Heart right ventricle (tissue), 16 donors: ENCODE results near the gene FANCM. TPM values are rescaled to one million over a fixed set of nuclear protein-coding genes. Genes with fewer than 3 reads are reported as not detected.
"Not testable (repeated sequence)": the region's sequence is repeated elsewhere in the genome, so short reads cannot be mapped to it uniquely, and the experiment has no call there.

Experiments
- ATAC-seq, 8 donors: fragments of 200-7000 bp; cut with Tn5 transposase; one replicate each; pipeline ENCODE4 v1.9.1; 2020; ENCODE audit warnings: mild to moderate bottlenecking in 8 of 8, moderate library complexity in 8 of 8, moderate number of reproducible peaks in 1 of 8
- DNase-seq, 2 donors: peaks; one replicate each; pipeline ENCODE4 v3.0.0-alpha.2; 2020
- H3K27ac ChIP-seq, 10 donors: fragments of 200-600 bp; sonication (generic) in 2 of 10; one replicate each; pipeline versions ENCODE4 v1.5.0 to v1.8.0; 2020 to 2022; ENCODE audit warnings: mild to moderate bottlenecking in 3 of 10
- H3K27me3 ChIP-seq, 7 donors: fragments of 200-600 bp; one replicate each; pipeline ENCODE4 v1.8.0; 2021 to 2022; ENCODE audit warnings: mild to moderate bottlenecking in 2 of 7
- H3K36me3 ChIP-seq, 9 donors: fragments of 200-600 bp; sonication (generic) in 1 of 9; one replicate each; pipeline versions ENCODE4 v1.5.0 to v1.8.0; 2020 to 2022; ENCODE audit warnings: mild to moderate bottlenecking in 2 of 9
- H3K4me1 ChIP-seq, 9 donors: fragments of 200-600 bp; sonication (generic) in 1 of 9; one replicate each; pipeline versions ENCODE4 v1.5.0 to v1.8.0; 2020 to 2022; ENCODE audit warnings: mild to moderate bottlenecking in 4 of 9
- H3K4me3 ChIP-seq, 10 donors: fragments of 200-600 bp; sonication (generic) in 2 of 10; one replicate each; pipeline versions ENCODE4 v1.5.0 to v1.8.0; 2020 to 2022; ENCODE audit warnings: mild to moderate bottlenecking in 7 of 10, moderate library complexity in 2 of 10
- H3K9me3 ChIP-seq, 11 donors: fragments of 200-600 bp in 10 of 11; sonication (generic) in 2 of 11; one replicate each; pipeline versions ENCODE4 v1.5.0 to v1.8.0; 2013 to 2022; ENCODE audit warnings: mild to moderate bottlenecking in 2 of 11, control low read depth in 1 of 11, moderate library complexity in 1 of 11
- WGBS, 2 donors: extraction: QIAGEN DNeasy Blood & Tissue Kit; methylation state at CpG; one replicate each; pipeline ENCODE4 v1.1.7; 2013; ENCODE audit warnings: inconsistent platforms in 1 of 2; 5-methylcytosine and 5-hydroxymethylcytosine counted together
- intact Hi-C, 10 donors: fragments of 100-400 bp; cut with DNase I; formaldehyde crosslinking; loops; one replicate each; pipeline versions ENCODE4 v1.11.1 to v1.14.2; 2022
- polyA plus RNA-seq, 2 donors: library from polyadenylated mRNA; stranded (reverse); fragments of 200-250 nt; gene quantifications; one replicate each; pipeline ENCODE4 v1.2.3, GENCODE V29; 2013
- total RNA-seq, 10 donors: library from RNA; stranded (reverse); fragmentation: NEBNext Ultra II Directional in 3 of 10; extraction: Animal tissue kit (Norgen Biotek cat#: 25700) in 3 of 10; gene quantifications; one replicate each; pipeline versions ENCODE4 v1.2.1 to v1.2.4, GENCODE V29; 2021 to 2023
- TF ChIP-seq, protein P1 (sequence below), 9 donors: fragments of 200-600 bp; sonication (generic) in 2 of 9; IDR thresholded peaks; one replicate each; pipeline versions ENCODE4 v1.5.0 to v1.8.0; 2021 to 2022; ENCODE audit warnings: antibody characterized with exemption in 9 of 9, mild to moderate bottlenecking in 5 of 9, moderate library complexity in 1 of 9
- donor health status: Arrhythmogenic right ventricular cardiomyopathy.
- donor health status: ischemic (EF 13 %, LVEDD 7.1; RV severe dilation, severe dysfunction).
- donor health status: healthy with polysubstance abuse.
- donor health status: DM: no; HTN: yes; CAD: no.
- donor health status: DM: no; HTN: no; CAD: no.
- donor health status: ischemic (EF 25% LVEDD 6.9; RV normal size, moderate dysfunction).
- donor health status: ischemic (EF 25% LVEDD 5.7; RV mildly dilated, moderate dysfunction).
- donor health status: healthy.
- donor health status: DM: yes; HTN: yes; CAD: no.
- donor health status: Ischemic cardiomyopathy.
- donor health status: ischemic (EF 35%, LVEDD 5.7; RV mildly dilated, moderate dysfunction).
- donor health status: nonischemic (EF 11% LVEDD 7.7; RV severe dilation, severe dysfunction).
- donor health status: DM: yes; HTN: yes; CAD: no.
- donor health status: PGD.
- donor health status: ischemic (EF 29% LVEDD 5.4; RV normal size, mild dysfunction).
- donor health status: nonischemic (EF 23%, LVEDD 6.1; RV moderate dilation, normal function).

FANCM gene
- total and polyA plus RNA-seq, 12 donors, result 0.96 to 6.2 (median 3.7) TPM

GRCh38 chr14:45134051-45134958 lies 1.4 kb upstream of the FANCM start, which contains the start of gene FKBP3:
Gene FKBP3 (minus strand): TSS chr14:45134481. CDS start chr14:45134456, 25 bp downstream.
- Histone ChIP-seq H3K27ac (peak within 1 kb of the TSS; percentile 69 to 94 (median 92)), H3K4me3 (peak within 1 kb of the TSS; percentile 56 to 85 (median 71)), H3K9me3 (no peaks in the 10 kb centered on the region), H3K36me3 (peaks cover 0 to 7% (median 0%) of the 10 kb centered on the region in 9 donors), H3K4me1 (peaks cover 0 to 66% (median 43%) of the 10 kb centered on the region in 9 donors), H3K27me3 (no peaks in the 10 kb centered on the region)
- DNase-seq (peak; percentile 94 to 98), ATAC-seq (peak; percentile 98 to 99 (median 99))
- intact Hi-C loops, result loop anchor here in 8 of 10 donors (1.0 to 10.0 kb wide), 17 partner anchors 37 to 237 kb away; partner anchors contain the start of genes MIS18BP1 (in 7 of the 8), PRPF39 (in 3 of the 8), TOGARAM1 (in 3 of the 8) and KLHL28 (in 2 of the 8)
- 0 to 1% methylated on average over 53 of the region's 53 CpGs for WGBS, 2 donors
- TF ChIP-seq, protein P1, sequence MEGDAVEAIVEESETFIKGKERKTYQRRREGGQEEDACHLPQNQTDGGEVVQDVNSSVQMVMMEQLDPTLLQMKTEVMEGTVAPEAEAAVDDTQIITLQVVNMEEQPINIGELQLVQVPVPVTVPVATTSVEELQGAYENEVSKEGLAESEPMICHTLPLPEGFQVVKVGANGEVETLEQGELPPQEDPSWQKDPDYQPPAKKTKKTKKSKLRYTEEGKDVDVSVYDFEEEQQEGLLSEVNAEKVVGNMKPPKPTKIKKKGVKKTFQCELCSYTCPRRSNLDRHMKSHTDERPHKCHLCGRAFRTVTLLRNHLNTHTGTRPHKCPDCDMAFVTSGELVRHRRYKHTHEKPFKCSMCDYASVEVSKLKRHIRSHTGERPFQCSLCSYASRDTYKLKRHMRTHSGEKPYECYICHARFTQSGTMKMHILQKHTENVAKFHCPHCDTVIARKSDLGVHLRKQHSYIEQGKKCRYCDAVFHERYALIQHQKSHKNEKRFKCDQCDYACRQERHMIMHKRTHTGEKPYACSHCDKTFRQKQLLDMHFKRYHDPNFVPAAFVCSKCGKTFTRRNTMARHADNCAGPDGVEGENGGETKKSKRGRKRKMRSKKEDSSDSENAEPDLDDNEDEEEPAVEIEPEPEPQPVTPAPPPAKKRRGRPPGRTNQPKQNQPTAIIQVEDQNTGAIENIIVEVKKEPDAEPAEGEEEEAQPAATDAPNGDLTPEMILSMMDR (IDR thresholded peaks at IDR 0.05), result peak in 4 of 9 donors; percentile 13 to 41 (median 40)

- Histone ChIP-seq H3K36me3 (no peaks in the 10 kb centered on the region), H3K4me1 (peaks cover 0 to 58% (median 34%) of the 10 kb centered on the region in 9 donors), H3K27me3 (no peaks in the 10 kb centered on the region), H3K27ac (peak overlapping the region; percentile 28 to 94 (median 92)), H3K9me3 (no peaks in the 10 kb centered on the region), H3K4me3 (peak overlapping the region; percentile 3 to 85 (median 71))
- ATAC-seq (no peak), DNase-seq (peak in 1 of 2 donors; percentile 5)
- WGBS, 2 donors, result 0 to 1% methylated on average over 7 of the region's 7 CpGs
- TF ChIP-seq, protein P1 (IDR thresholded peaks at IDR 0.05), result no peak
- intact Hi-C loops, result loop anchor here in 8 of 10 donors (1.0 to 10.0 kb wide), 13 partner anchors 50 to 230 kb away; partner anchors contain the start of genes MIS18BP1 (in 7 of the 8), KLHL28 (in 4 of the 8), PRPF39 (in 3 of the 8) and TOGARAM1 (in 3 of the 8)
Observed at GRCh38 chr14:45135156-45135555, 574 bp upstream of the FANCM start.

DNA sequence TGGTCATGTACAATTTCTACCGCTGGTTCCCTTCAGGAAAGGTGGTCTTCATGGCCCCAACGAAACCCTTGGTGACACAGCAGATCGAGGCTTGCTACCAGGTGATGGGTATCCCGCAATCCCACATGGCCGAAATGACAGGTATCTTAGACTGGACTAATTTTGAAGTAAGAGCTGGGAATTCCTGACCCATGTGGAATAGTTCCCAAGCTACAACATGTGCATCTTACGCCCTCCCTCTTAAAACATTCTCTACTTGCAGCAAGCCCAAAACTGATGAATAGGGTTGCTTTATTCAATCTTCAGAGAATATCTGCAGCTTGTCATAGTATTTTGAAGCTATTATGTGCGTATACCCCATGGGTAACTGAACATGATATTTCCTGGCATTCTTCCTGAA lies 669 bp downstream of the FANCM start:
- Histone ChIP-seq H3K36me3 (no peaks in the 10 kb centered on the region), H3K4me3 (peak overlapping the region; percentile 48 to 85 (median 71)), H3K27ac (peak overlapping the region in 5 of 10 donors; percentile 82 to 93 (median 93)), H3K9me3 (no peaks in the 10 kb centered on the region), H3K27me3 (no peaks in the 10 kb centered on the region), H3K4me1 (peaks cover 0 to 46% (median 31%) of the 10 kb centered on the region in 9 donors)
- DNase-seq (no peak), ATAC-seq (no peak)
- WGBS, 2 donors, result 1 to 2% methylated on average over 7 of the region's 7 CpGs
- TF ChIP-seq, protein P1 (IDR thresholded peaks at IDR 0.05), result no peak
- intact Hi-C loops, result loop anchor here in 7 of 10 donors (5.0 to 10.0 kb wide), 7 partner anchors 52 to 232 kb away; partner anchors contain the start of genes MIS18BP1 (in 4 of the 7), KLHL28 (in 2 of the 7), PRPF39 (in 2 of the 7) and TOGARAM1 (in 2 of the 7)

DNA sequence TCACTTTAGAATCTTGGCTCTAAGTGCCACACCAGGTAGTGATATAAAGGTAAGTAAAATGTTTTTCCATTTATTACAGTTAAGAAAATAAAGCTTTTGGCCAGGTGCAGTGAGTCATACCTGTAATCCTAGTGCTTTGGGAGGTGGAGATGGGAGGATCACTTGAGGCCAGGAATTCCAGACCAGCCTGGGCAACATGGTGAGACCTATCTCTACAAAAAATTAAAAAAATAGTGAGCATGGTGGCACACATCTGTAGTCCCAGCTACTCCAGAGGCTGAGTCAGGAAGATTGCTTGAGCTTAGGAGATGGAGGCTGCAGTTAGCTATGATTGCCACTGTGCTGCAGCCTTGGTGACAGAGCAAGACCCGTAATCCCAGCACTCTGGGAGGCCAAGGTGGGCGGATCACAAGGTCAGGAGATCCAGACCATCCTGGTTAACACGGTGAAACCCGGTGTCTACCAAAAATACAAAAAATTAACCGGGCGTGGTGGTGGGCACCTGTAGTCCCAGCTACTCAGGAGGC lies 5.0 kb downstream of the FANCM start:
- H3K36me3 ChIP-seq, result peaks cover 0 to 12% (median 0%) of the 10 kb centered on the region in 9 donors
- 96% methylated on average over 6 of the region's 6 CpGs for WGBS, 2 donors
- H3K9me3 ChIP-seq, result no peaks in the 10 kb centered on the region
- H3K27me3 ChIP-seq, result no peaks in the 10 kb centered on the region
- intact Hi-C loops, result no loop called here
- H3K4me1 ChIP-seq, result peaks cover 0 to 28% (median 21%) of the 10 kb centered on the region in 9 donors
- H3K4me3 ChIP-seq, result no peak overlapping the region
- no peak for DNase-seq
- H3K27ac ChIP-seq, result no peak overlapping the region
- TF ChIP-seq, protein P1 (IDR thresholded peaks at IDR 0.05), result no peak
- ATAC-seq, result no peak

GRCh38 chr14:45142083-45142482 lies 6.4 kb downstream of the FANCM start:
- H3K36me3 ChIP-seq, result peaks cover 0 to 12% (median 0%) of the 10 kb centered on the region in 9 donors
- H3K27ac ChIP-seq, H3K9me3 ChIP-seq, H3K4me3 ChIP-seq, intact Hi-C loops, H3K27me3 ChIP-seq, ATAC-seq, DNase-seq: not testable (repeated sequence)
- WGBS, 2 donors, result 93 to 96% methylated on average over 8 of the region's 8 CpGs
- peaks cover 0 to 19% (median 12%) of the 10 kb centered on the region in 9 donors for H3K4me1 ChIP-seq
